PC-9 (cell line): ENCODE results near the gene OR2A25.

ENCODE experiments used
- EZH2 ChIP-seq: fragments of 200-600 bp; sonication (generic); IDR thresholded peaks from 2 replicates; pipeline ENCODE4 v1.8.0; 2017; ENCODE audit warnings: antibody characterized with exemption, low read depth
- TF ChIP-seq, protein P1 (sequence below): fragments of 200-600 bp; sonication (generic); conservative IDR thresholded peaks from 2 replicates; pipeline ENCODE4 v1.6.1; 2017; ENCODE audit warnings: mixed run types, antibody characterized with exemption, mild to moderate bottlenecking, moderate library complexity

- TF ChIP-seq, protein P1, sequence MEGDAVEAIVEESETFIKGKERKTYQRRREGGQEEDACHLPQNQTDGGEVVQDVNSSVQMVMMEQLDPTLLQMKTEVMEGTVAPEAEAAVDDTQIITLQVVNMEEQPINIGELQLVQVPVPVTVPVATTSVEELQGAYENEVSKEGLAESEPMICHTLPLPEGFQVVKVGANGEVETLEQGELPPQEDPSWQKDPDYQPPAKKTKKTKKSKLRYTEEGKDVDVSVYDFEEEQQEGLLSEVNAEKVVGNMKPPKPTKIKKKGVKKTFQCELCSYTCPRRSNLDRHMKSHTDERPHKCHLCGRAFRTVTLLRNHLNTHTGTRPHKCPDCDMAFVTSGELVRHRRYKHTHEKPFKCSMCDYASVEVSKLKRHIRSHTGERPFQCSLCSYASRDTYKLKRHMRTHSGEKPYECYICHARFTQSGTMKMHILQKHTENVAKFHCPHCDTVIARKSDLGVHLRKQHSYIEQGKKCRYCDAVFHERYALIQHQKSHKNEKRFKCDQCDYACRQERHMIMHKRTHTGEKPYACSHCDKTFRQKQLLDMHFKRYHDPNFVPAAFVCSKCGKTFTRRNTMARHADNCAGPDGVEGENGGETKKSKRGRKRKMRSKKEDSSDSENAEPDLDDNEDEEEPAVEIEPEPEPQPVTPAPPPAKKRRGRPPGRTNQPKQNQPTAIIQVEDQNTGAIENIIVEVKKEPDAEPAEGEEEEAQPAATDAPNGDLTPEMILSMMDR = no peak
- TF ChIP-seq EZH2 = no peak
Observed at GRCh38 chr7:144020340-144020739, 49.3 kb upstream of the OR2A25 start.
